Neural crest cell (in vitro differentiated cells): ENCODE data around the gene NRN1. TPM values are rescaled to one million over a fixed set of nuclear protein-coding genes. Genes with fewer than 3 reads are reported as not detected.

Experiments used
- DNase-seq: peaks from one replicate; pipeline ENCODE4 v3.0.0; 2021; ENCODE audit warnings: low read depth, mixed read lengths, low spot score
- H3K27ac Mint-ChIP-seq: one replicate; pipeline ENCODE4 v1.8.0; 2021; ENCODE audit warnings: mild to moderate bottlenecking, mixed read lengths; ENCODE audit not compliant: unreplicated experiment
- H3K27me3 Mint-ChIP-seq: 2 replicates; pipeline ENCODE4 v1.8.0; 2021; ENCODE audit warnings: low read depth, mild to moderate bottlenecking, mixed read lengths
- H3K36me3 Mint-ChIP-seq: 2 replicates; pipeline ENCODE4 v1.8.0; 2021; ENCODE audit warnings: low read depth, mild to moderate bottlenecking, mixed read lengths
- H3K4me1 Mint-ChIP-seq: 2 replicates; pipeline ENCODE4 v1.8.0; 2021; ENCODE audit warnings: mixed read lengths
- H3K4me3 Mint-ChIP-seq: one replicate; pipeline ENCODE4 v1.8.0; 2021; ENCODE audit warnings: mild to moderate bottlenecking, mixed read lengths
- H3K9me3 Mint-ChIP-seq: 2 replicates; pipeline ENCODE4 v1.8.0; 2021; ENCODE audit warnings: mixed read lengths
- total RNA-seq: library from RNA; stranded (reverse); gene quantifications from 2 replicates; pipeline ENCODE4 v1.2.1, GENCODE V29; 2021
- TF ChIP-seq, protein P1 (sequence below): fragments of 200-600 bp; sonication (generic); conservative IDR thresholded peaks from 2 replicates; pipeline ENCODE4 v1.5.0; 2021; ENCODE audit warnings: antibody characterized with exemption, mild to moderate bottlenecking

Gene NRN1
- total RNA-seq, 1 donor from 2014 or later: 1.5 TPM

GRCh38 chr6:5996714-5997419 is 9.9 kb downstream of the NRN1 start:
- no peak overlapping the region for H3K27ac Mint-ChIP-seq
- peak overlapping the region; percentile 95 for H3K4me3 Mint-ChIP-seq
- peaks cover 100% of the 10 kb centered on the region for H3K27me3 Mint-ChIP-seq
- H3K4me1 Mint-ChIP-seq: peaks cover 48% of the 10 kb centered on the region
- H3K36me3 Mint-ChIP-seq: peaks cover 18% of the 10 kb centered on the region
- peak; percentile 42 for DNase-seq
- no peaks in the 10 kb centered on the region for H3K9me3 Mint-ChIP-seq
- TF ChIP-seq, protein P1, sequence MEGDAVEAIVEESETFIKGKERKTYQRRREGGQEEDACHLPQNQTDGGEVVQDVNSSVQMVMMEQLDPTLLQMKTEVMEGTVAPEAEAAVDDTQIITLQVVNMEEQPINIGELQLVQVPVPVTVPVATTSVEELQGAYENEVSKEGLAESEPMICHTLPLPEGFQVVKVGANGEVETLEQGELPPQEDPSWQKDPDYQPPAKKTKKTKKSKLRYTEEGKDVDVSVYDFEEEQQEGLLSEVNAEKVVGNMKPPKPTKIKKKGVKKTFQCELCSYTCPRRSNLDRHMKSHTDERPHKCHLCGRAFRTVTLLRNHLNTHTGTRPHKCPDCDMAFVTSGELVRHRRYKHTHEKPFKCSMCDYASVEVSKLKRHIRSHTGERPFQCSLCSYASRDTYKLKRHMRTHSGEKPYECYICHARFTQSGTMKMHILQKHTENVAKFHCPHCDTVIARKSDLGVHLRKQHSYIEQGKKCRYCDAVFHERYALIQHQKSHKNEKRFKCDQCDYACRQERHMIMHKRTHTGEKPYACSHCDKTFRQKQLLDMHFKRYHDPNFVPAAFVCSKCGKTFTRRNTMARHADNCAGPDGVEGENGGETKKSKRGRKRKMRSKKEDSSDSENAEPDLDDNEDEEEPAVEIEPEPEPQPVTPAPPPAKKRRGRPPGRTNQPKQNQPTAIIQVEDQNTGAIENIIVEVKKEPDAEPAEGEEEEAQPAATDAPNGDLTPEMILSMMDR: no peak

GRCh38 chr6:5995949-5996713 is 10.6 kb downstream of the NRN1 start:
- H3K36me3 Mint-ChIP-seq: peaks cover 18% of the 10 kb centered on the region
- H3K4me1 Mint-ChIP-seq: peaks cover 44% of the 10 kb centered on the region
- peaks cover 100% of the 10 kb centered on the region for H3K27me3 Mint-ChIP-seq
- H3K9me3 Mint-ChIP-seq: no peaks in the 10 kb centered on the region
- TF ChIP-seq, protein P1: peak; percentile 37
- H3K27ac Mint-ChIP-seq: peak overlapping the region; percentile 65
- H3K4me3 Mint-ChIP-seq: peak overlapping the region; percentile 95
- peak; percentile 58 for DNase-seq

DNA sequence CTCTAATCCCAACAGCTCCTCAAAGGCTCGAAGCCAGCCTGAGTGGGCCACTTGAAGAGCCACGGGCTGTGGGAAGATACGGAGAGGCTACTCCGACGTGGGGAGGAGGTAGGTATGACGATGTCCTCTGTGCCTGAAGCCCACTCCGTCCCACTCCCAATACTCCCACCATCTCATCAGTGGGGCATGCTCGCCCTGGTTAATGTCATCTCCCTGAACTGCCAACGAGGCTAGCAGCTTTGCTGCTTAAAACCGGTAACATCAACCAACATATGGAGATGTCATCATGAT is 11.1 kb downstream of the NRN1 start:
- H3K36me3 Mint-ChIP-seq: peaks cover 18% of the 10 kb centered on the region
- no peak overlapping the region for H3K27ac Mint-ChIP-seq

DNA sequence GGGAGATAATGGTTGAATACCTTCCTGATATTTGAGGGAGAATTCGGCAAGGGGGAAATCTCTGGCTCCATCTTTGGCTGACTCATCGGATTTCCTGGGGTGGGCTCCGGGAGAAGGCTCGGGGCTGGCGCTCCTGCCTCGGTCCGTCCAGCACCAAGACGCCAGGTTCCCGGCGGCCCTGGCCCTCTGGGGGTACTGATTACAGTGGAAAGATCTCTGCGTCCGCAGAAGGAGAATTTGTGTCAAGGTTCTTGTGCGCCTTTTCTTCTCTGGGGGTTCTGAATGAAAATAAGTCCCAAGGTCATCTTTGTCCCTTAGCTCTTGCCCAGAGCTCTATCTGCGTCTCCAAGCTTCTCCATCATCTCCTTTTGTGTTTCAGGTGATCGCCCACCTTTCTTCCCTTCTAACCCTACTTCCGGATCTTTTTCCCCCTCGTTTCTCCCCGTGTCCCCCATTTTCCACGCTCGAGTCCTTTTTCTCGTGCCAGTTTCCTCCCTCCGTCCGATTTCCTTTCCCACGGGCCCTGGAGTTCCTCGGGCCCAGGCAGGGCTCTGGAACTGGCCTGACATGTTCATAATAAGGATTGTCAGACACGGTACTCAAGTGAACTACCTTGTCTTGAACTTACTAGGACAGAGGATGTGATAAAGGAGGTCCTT is 11.6 kb downstream of the NRN1 start:
- H3K4me1 Mint-ChIP-seq: peaks cover 44% of the 10 kb centered on the region
- H3K4me3 Mint-ChIP-seq: peak overlapping the region; percentile 95
- H3K9me3 Mint-ChIP-seq: no peaks in the 10 kb centered on the region
- H3K27ac Mint-ChIP-seq: no peak overlapping the region
- DNase-seq: no peak
- H3K27me3 Mint-ChIP-seq: peaks cover 98% of the 10 kb centered on the region
- peaks cover 14% of the 10 kb centered on the region for H3K36me3 Mint-ChIP-seq
- TF ChIP-seq, protein P1: no peak

More for the DNA sequence above, 11.1 kb downstream of the NRN1 start:
- Mint-ChIP-seq H3K4me1 (peaks cover 44% of the 10 kb centered on the region), H3K4me3 (peak overlapping the region; percentile 95), H3K9me3 (no peaks in the 10 kb centered on the region), H3K27me3 (peaks cover 99% of the 10 kb centered on the region)
- TF ChIP-seq, protein P1: no peak
- no peak for DNase-seq

DNA sequence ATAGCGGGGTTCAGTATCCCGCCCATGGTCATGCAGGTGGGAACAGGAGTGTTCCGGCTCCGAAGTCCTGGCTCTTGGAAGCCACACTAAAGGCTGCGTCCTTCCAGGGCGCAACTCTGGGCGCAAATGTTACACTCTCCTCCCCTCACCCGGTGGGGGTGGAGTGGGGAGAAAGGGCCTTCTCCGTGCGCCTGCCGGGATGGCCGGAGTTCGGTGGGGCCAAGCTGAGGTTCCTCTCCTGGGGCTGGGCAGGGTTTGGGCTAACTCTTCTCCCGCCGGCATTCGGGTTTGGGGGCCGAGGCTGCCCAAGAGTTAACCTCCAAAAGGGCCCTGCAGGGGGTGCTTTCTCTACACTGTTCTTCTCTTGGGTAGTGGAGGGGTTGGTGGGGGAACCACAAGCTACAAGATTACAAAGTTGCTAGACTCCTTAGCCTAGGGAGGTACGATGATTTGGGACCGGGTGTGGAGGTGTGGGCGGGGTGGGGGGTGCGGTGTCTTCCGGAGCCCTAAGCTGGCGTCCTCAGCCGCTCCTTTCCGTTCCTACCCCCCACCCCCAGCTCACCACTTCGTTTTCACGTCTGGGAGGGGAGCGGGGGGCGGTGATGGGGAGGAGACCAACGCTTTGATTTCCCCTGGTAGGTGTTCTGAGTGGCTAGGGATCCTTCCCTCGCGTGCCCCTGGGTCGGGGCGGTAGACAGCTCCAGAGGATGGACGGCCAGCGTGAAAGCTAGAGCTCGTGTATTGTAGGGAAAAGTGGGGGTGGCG is 12.3 kb downstream of the NRN1 start:
- Mint-ChIP-seq H3K27ac (no peak overlapping the region), H3K4me1 (peaks cover 40% of the 10 kb centered on the region), H3K27me3 (peaks cover 96% of the 10 kb centered on the region), H3K36me3 (peaks cover 10% of the 10 kb centered on the region), H3K4me3 (peak overlapping the region; percentile 71), H3K9me3 (no peaks in the 10 kb centered on the region)
- TF ChIP-seq, protein P1: no peak
- DNase-seq: no peak
